ENCODE data around the gene C16orf87. TPM values are rescaled to one million over a fixed set of nuclear protein-coding genes. Genes with fewer than 3 reads are reported as not detected.

The C16orf87 gene
- total RNA-seq, 1 experiment from 2014 or later, result 22.5 TPM

DNA sequence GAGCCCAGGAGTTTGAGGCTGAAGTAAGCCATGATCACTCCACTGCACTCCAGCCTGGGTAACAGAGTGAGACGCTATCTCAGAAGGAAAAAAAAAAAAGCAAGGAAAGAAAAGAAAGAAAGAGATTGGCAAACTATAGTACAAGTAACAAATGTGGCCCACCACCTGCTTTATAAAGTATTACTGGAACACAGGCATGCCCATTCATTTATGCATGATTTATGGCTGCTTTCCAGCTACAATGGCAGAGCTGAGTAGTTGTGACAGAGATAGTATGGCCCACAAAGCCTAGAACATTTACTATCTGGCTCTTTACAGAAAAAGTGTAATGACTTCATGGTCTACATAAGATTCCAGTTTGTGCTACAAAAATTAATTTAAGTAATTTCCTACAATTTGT is 23.6 kb downstream of the C16orf87 start:
- POLR2A ChIA-PET, result no interaction called here
- no peaks in the 10 kb centered on the region for H3K27me3 Mint-ChIP-seq (ENCODE audit: low read depth)
- H3K27ac Mint-ChIP-seq, result no peak overlapping the region
- H3K36me3 Mint-ChIP-seq, result peaks cover 14% of the 10 kb centered on the region
- CTCF ChIA-PET, result interaction anchor here (0.6 to 1.2 kb wide), 2 partner anchors 20 to 134 kb away, joined by 3 to 8 read pairs; no protein-coding TSS in a partner anchor
- no peak overlapping the region for H3K4me3 Mint-ChIP-seq
- ATAC-seq, result no peak
- H3K9me3 Mint-ChIP-seq, result no peaks in the 10 kb centered on the region
- H3K4me1 Mint-ChIP-seq, result peaks cover 7% of the 10 kb centered on the region; the same call in 1 of the 2 replicates
- DNase-seq (ENCODE audit: low spot score), result no peak
- TF ChIP-seq MXD4 (CRISPR knock-in tag; IDR thresholded peaks at IDR 0.05; ENCODE audit: borderline replicate concordance) (no peak), JAZF1 (CRISPR knock-in tag; IDR thresholded peaks at IDR 0.05) (no peak), NFE2L1 (CRISPR knock-in tag; IDR thresholded peaks at IDR 0.05) (no peak), NR1H2 (CRISPR knock-in tag; IDR thresholded peaks at IDR 0.05) (no peak), TEAD4 (CRISPR knock-in tag; IDR thresholded peaks at IDR 0.05) (no peak), KAT7 (CRISPR knock-in tag; IDR thresholded peaks at IDR 0.05; ENCODE audit: borderline replicate concordance) (no peak), RELA (CRISPR knock-in tag; IDR thresholded peaks at IDR 0.05; ENCODE audit: borderline replicate concordance) (no peak), NR3C1 (CRISPR knock-in tag; conservative IDR thresholded peaks at IDR 0.05; ENCODE audit: low read depth) (no peak), ATF1 (CRISPR knock-in tag; IDR thresholded peaks at IDR 0.05) (no peak), ZNF138 (CRISPR knock-in tag; conservative IDR thresholded peaks at IDR 0.05) (no peak), ZNF232 (CRISPR knock-in tag; IDR thresholded peaks at IDR 0.05) (no peak)
- TF ChIP-seq, protein P1, sequence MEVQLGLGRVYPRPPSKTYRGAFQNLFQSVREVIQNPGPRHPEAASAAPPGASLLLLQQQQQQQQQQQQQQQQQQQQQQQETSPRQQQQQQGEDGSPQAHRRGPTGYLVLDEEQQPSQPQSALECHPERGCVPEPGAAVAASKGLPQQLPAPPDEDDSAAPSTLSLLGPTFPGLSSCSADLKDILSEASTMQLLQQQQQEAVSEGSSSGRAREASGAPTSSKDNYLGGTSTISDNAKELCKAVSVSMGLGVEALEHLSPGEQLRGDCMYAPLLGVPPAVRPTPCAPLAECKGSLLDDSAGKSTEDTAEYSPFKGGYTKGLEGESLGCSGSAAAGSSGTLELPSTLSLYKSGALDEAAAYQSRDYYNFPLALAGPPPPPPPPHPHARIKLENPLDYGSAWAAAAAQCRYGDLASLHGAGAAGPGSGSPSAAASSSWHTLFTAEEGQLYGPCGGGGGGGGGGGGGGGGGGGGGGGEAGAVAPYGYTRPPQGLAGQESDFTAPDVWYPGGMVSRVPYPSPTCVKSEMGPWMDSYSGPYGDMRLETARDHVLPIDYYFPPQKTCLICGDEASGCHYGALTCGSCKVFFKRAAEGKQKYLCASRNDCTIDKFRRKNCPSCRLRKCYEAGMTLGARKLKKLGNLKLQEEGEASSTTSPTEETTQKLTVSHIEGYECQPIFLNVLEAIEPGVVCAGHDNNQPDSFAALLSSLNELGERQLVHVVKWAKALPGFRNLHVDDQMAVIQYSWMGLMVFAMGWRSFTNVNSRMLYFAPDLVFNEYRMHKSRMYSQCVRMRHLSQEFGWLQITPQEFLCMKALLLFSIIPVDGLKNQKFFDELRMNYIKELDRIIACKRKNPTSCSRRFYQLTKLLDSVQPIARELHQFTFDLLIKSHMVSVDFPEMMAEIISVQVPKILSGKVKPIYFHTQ (CRISPR knock-in tag; IDR thresholded peaks at IDR 0.05), result no peak
- TF ChIP-seq, protein P2, sequence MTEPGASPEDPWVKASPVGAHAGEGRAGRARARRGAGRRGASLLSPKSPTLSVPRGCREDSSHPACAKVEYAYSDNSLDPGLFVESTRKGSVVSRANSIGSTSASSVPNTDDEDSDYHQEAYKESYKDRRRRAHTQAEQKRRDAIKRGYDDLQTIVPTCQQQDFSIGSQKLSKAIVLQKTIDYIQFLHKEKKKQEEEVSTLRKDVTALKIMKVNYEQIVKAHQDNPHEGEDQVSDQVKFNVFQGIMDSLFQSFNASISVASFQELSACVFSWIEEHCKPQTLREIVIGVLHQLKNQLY (CRISPR knock-in tag; IDR thresholded peaks at IDR 0.05), result no peak
- TF ChIP-seq, protein P3, sequence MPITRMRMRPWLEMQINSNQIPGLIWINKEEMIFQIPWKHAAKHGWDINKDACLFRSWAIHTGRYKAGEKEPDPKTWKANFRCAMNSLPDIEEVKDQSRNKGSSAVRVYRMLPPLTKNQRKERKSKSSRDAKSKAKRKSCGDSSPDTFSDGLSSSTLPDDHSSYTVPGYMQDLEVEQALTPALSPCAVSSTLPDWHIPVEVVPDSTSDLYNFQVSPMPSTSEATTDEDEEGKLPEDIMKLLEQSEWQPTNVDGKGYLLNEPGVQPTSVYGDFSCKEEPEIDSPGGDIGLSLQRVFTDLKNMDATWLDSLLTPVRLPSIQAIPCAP (CRISPR knock-in tag; IDR thresholded peaks at IDR 0.05), result no peak
- TF ChIP-seq, protein P4, sequence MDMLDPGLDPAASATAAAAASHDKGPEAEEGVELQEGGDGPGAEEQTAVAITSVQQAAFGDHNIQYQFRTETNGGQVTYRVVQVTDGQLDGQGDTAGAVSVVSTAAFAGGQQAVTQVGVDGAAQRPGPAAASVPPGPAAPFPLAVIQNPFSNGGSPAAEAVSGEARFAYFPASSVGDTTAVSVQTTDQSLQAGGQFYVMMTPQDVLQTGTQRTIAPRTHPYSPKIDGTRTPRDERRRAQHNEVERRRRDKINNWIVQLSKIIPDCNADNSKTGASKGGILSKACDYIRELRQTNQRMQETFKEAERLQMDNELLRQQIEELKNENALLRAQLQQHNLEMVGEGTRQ (CRISPR knock-in tag; IDR thresholded peaks at IDR 0.05), result no peak

DNA sequence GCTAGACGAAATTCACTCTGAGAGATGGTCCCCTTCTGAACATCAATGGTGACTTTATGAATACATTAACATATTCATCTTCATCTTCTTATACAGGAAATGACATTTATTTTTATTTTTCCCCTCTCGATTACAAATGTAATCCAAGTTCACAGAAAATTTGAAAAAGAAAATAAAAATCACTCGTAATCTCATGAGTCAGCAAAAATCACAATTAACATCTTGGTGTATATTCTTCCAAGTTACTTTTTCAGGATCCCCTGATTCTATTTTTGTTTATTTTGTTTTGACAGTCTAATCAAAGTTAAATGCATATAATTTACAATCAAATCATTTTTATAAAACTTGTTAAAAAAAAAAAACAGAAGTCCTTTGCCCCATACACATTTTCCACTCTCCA is 27.6 kb downstream of the C16orf87 start:
- Mint-ChIP-seq H3K9me3 (no peaks in the 10 kb centered on the region), H3K4me3 (no peak overlapping the region), H3K4me1 (peaks cover 8% of the 10 kb centered on the region; the same call in 1 of the 2 replicates), H3K27ac (0 out of 2 replicates have a peak overlapping the region, but pooled peaks have one; percentile 69), H3K27me3 (ENCODE audit: low read depth) (no peaks in the 10 kb centered on the region), H3K36me3 (peaks cover 16% of the 10 kb centered on the region)
- CTCF ChIA-PET, result interaction anchor here (3.2 kb wide), 1 partner anchor 129 kb away, joined by 43 read pairs; no protein-coding TSS in a partner anchor
- ATAC-seq (no peak), DNase-seq (ENCODE audit: low spot score) (no peak)
- TF ChIP-seq KAT7 (CRISPR knock-in tag; IDR thresholded peaks at IDR 0.05; ENCODE audit: borderline replicate concordance), result no peak
- TF ChIP-seq ZBTB21 (CRISPR knock-in tag; IDR thresholded peaks at IDR 0.05; ENCODE audit: borderline replicate concordance), result no peak
- TF ChIP-seq, protein P5, sequence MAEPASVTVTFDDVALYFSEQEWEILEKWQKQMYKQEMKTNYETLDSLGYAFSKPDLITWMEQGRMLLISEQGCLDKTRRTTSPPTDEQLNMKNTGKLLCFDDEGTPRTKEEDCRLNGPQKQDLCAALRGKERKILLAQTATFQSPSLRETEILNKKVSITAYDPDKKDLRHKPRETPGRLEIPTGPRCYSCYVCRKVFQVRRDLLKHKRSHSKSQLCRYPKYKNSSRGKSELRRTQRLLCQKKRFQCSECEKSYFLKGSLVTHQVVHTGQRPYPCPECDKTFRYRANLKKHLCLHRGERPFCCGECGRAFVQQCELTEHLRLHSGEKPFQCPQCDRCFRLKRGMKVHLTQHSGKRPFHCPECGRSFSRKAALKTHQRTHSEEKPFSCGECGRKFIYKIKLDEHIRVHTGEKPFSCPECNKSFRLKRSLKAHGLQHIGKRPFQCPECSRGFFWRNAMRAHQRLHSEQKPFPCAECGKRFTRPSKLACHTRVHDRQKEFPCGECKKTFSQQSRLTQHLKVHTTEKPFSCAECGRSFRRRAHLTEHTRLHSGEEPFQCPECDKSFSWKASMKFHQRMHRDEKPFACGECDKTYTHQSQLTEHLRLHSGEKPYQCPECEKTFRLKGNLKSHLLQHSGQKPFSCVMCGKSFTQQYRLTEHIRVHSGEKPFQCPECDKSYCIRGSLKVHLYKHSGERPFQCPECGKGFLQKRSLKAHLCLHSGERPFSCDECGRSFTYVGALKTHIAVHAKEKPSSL (CRISPR knock-in tag; conservative IDR thresholded peaks at IDR 0.05), result no peak
- TF ChIP-seq ATF1 (CRISPR knock-in tag; IDR thresholded peaks at IDR 0.05), result no peak
- no peak for TF ChIP-seq TCF7 (CRISPR knock-in tag; IDR thresholded peaks at IDR 0.05; ENCODE audit: low read depth)
- TF ChIP-seq SOX15 (CRISPR knock-in tag; IDR thresholded peaks at IDR 0.05), result no peak
- no peak for TF ChIP-seq ZNF671 (CRISPR knock-in tag; IDR thresholded peaks at IDR 0.05)
- no peak for TF ChIP-seq PRRX2 (CRISPR knock-in tag; IDR thresholded peaks at IDR 0.05)
- POLR2A ChIA-PET, result no interaction called here
